ENCODE measurements around the gene SYF2.

The SYF2 gene

DNA sequence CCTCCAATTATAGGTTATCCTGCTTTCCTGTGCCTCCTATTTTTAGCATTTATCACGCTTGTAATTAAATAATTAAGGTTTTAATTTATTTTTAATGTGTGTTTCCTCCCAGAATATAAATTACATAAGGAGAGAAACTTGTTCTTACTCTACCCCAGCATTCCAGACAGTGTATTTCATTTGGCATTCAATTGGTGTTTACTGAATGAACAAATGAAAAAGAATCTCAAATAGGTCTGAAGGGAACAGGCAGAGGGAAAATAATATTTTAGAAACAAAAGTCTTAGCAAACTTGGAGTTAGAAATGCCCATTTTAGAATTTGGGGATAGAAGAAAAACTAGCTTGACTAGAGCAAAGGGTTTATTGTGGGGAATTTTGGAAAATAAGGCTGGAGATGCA lies 24.9 kb upstream of the SYF2 start:
- Histone ChIP-seq H3K27ac (replicated peaks; ENCODE audit: low read length) (no peak overlapping the region), H3K14ac (ENCODE audit: low read length) (no peak overlapping the region), H4K91ac (ENCODE audit: low read depth, low read length, poor library complexity) (no peak overlapping the region), H3K27me3 (ENCODE audit: control insufficient read depth in 3 of 3, insufficient read depth in 3 of 3, low read depth in 1 of 3, low read length in 3 of 3) (no peaks in the 10 kb centered on the region), H2BK12ac (ENCODE audit: low read length) (no peak overlapping the region), H3K9me3 (replicated peaks in 1 of 2; ENCODE audit: control insufficient read depth in 2 of 2, insufficient read depth in 1 of 2, low read depth in 1 of 2, low read length in 2 of 2) (no peaks in the 10 kb centered on the region), H3K9ac (ENCODE audit: low read depth, low read length, poor library complexity) (no peak overlapping the region), H2BK5ac (ENCODE audit: low read length) (no peak overlapping the region), H2AFZ (ENCODE audit: low read length) (no peak overlapping the region), H3K4me1 (ENCODE audit: control insufficient read depth in 2 of 2, insufficient read depth in 1 of 2, low read depth in 1 of 2, low read length in 2 of 2) (no peaks in the 10 kb centered on the region), H2BK120ac (ENCODE audit: low read depth, low read length) (no peak overlapping the region), H2BK15ac (ENCODE audit: low read length) (no peak overlapping the region), H3K23ac (ENCODE audit: low read depth, low read length, poor library complexity) (no peak overlapping the region), H2AK5ac (ENCODE audit: low read depth, low read length) (no peak overlapping the region), H3K79me1 (ENCODE audit: low read depth, low read length) (no peaks in the 10 kb centered on the region), H3K36me3 (replicated peaks in 1 of 2; ENCODE audit: control insufficient read depth in 2 of 2, insufficient read depth in 2 of 2, low read length in 2 of 2) (no peaks in the 10 kb centered on the region), H3K4ac (ENCODE audit: low read length) (no peak overlapping the region), H3K4me2 (ENCODE audit: insufficient read depth, low read length, poor library complexity, severe bottlenecking) (no peak overlapping the region), H3K4me3 (ENCODE audit: low read length in 2 of 2) (no peak overlapping the region), H3K18ac (ENCODE audit: low read length) (no peak overlapping the region), H4K8ac (ENCODE audit: low read depth, low read length) (no peak overlapping the region)
- no peak for DNase-seq (ENCODE audit: low spot score)
- WGBS, 2 donors (ENCODE audit: extremely low coverage in 2 of 2, insufficient read length in 2 of 2, insufficient replicate concordance in 1 of 2), result no CpG with 5 or more reads among the region's 1 CpG

- H3K4ac ChIP-seq (ENCODE audit: low read length), result no peak overlapping the region
- DNase-seq (ENCODE audit: low spot score), result no peak
- no peaks in the 10 kb centered on the region for H3K36me3 ChIP-seq (replicated peaks in 1 of 2; ENCODE audit: control insufficient read depth in 2 of 2, insufficient read depth in 2 of 2, low read length in 2 of 2)
- H3K79me1 ChIP-seq (ENCODE audit: low read depth, low read length), result no peaks in the 10 kb centered on the region
- no CpG with 5 or more reads among the region's 5 CpGs for WGBS, 2 donors (ENCODE audit: extremely low coverage in 2 of 2, insufficient read length in 2 of 2, insufficient replicate concordance in 1 of 2)
- no peak overlapping the region for H2BK12ac ChIP-seq (ENCODE audit: low read length)
- H3K4me3 ChIP-seq (ENCODE audit: low read length in 2 of 2), result no peak overlapping the region
- H3K4me1 ChIP-seq (ENCODE audit: control insufficient read depth in 2 of 2, insufficient read depth in 1 of 2, low read depth in 1 of 2, low read length in 2 of 2), result no peaks in the 10 kb centered on the region
- H2BK15ac ChIP-seq (ENCODE audit: low read length), result no peak overlapping the region
- peak overlapping the region; percentile 46 for H3K9ac ChIP-seq (ENCODE audit: low read depth, low read length, poor library complexity)
- H3K14ac ChIP-seq (ENCODE audit: low read length), result no peak overlapping the region
- no peak overlapping the region for H2BK120ac ChIP-seq (ENCODE audit: low read depth, low read length)
- H2BK5ac ChIP-seq (ENCODE audit: low read length), result no peak overlapping the region
- no peak overlapping the region for H3K18ac ChIP-seq (ENCODE audit: low read length)
- H3K4me2 ChIP-seq (ENCODE audit: insufficient read depth, low read length, poor library complexity, severe bottlenecking), result no peak overlapping the region
- H3K9me3 ChIP-seq (replicated peaks in 1 of 2; ENCODE audit: control insufficient read depth in 2 of 2, insufficient read depth in 1 of 2, low read depth in 1 of 2, low read length in 2 of 2), result no peaks in the 10 kb centered on the region
- H3K27ac ChIP-seq (replicated peaks; ENCODE audit: low read length), result no peak overlapping the region
- no peak overlapping the region for H2AFZ ChIP-seq (ENCODE audit: low read length)
- no peaks in the 10 kb centered on the region for H3K27me3 ChIP-seq (ENCODE audit: control insufficient read depth in 3 of 3, insufficient read depth in 3 of 3, low read depth in 1 of 3, low read length in 3 of 3)
- no peak overlapping the region for H3K23ac ChIP-seq (ENCODE audit: low read depth, low read length, poor library complexity)
- no peak overlapping the region for H4K91ac ChIP-seq (ENCODE audit: low read depth, low read length, poor library complexity)
- H4K8ac ChIP-seq (ENCODE audit: low read depth, low read length), result no peak overlapping the region
- no peak overlapping the region for H2AK5ac ChIP-seq (ENCODE audit: low read depth, low read length)
Measured at GRCh38 chr1:25256578-25256965, 24.3 kb upstream of the SYF2 start.

DNA sequence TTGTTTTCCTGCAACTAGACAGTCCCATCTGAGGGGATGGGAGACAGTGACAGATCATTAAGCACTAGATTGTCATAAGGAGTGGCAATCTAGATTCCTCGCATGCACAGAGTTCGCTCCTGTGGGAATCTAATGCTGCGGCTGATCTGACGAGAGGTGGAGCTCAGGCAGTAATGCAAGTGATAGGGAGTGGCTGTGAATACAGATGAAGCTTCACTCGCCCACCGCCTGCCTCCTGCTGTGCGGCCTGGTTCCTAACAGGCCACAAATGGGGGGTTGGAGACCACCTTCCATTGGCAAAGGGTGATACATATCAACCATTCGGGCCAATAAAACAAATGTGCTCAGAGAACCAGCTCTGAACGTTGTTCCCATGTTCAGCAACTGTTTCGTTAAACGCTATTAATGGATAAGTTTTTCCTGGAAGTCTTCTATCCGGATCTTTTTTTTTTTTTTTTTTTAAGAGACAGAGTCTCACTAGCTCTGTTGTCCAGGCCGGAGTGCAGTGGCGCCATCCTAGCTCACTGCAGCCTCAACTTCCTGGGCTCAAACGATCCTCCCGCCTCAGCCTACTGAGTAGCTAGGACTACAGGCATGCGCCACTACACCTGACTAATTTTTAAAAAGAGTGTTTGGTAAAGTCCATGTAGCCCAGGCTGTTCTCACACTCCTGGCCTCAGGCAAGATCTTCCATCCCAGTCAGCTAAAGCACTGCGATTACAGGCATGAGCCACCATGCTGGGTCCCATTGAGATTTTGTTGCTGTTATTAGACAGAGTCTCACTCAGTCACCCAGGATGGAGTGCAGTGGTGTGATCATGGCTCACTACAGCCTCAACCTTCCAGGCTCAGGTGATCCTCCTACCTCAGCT lies 23.6 kb upstream of the SYF2 start:
- H3K18ac ChIP-seq (ENCODE audit: low read length), result no peak overlapping the region
- no peak overlapping the region for H2AK5ac ChIP-seq (ENCODE audit: low read depth, low read length)
- no peak overlapping the region for H3K4me2 ChIP-seq (ENCODE audit: insufficient read depth, low read length, poor library complexity, severe bottlenecking)
- no peak for DNase-seq (ENCODE audit: low spot score)
- H2BK120ac ChIP-seq (ENCODE audit: low read depth, low read length), result no peak overlapping the region
- no peaks in the 10 kb centered on the region for H3K27me3 ChIP-seq (ENCODE audit: control insufficient read depth in 3 of 3, insufficient read depth in 3 of 3, low read depth in 1 of 3, low read length in 3 of 3)
- H3K27ac ChIP-seq (replicated peaks; ENCODE audit: low read length), result no peak overlapping the region
- no peaks in the 10 kb centered on the region for H3K36me3 ChIP-seq (replicated peaks in 1 of 2; ENCODE audit: control insufficient read depth in 2 of 2, insufficient read depth in 2 of 2, low read length in 2 of 2)
- H2AFZ ChIP-seq (ENCODE audit: low read length), result no peak overlapping the region
- no peak overlapping the region for H2BK5ac ChIP-seq (ENCODE audit: low read length)
- H3K4me3 ChIP-seq (ENCODE audit: low read length in 2 of 2), result no peak overlapping the region
- no peak overlapping the region for H2BK12ac ChIP-seq (ENCODE audit: low read length)
- no peak overlapping the region for H4K91ac ChIP-seq (ENCODE audit: low read depth, low read length, poor library complexity)
- no peak overlapping the region for H2BK15ac ChIP-seq (ENCODE audit: low read length)
- no peaks in the 10 kb centered on the region for H3K4me1 ChIP-seq (ENCODE audit: control insufficient read depth in 2 of 2, insufficient read depth in 1 of 2, low read depth in 1 of 2, low read length in 2 of 2)
- no peak overlapping the region for H3K14ac ChIP-seq (ENCODE audit: low read length)
- no peaks in the 10 kb centered on the region for H3K9me3 ChIP-seq (replicated peaks in 1 of 2; ENCODE audit: control insufficient read depth in 2 of 2, insufficient read depth in 1 of 2, low read depth in 1 of 2, low read length in 2 of 2)
- no peak overlapping the region for H3K9ac ChIP-seq (ENCODE audit: low read depth, low read length, poor library complexity)
- no peaks in the 10 kb centered on the region for H3K79me1 ChIP-seq (ENCODE audit: low read depth, low read length)
- H3K23ac ChIP-seq (ENCODE audit: low read depth, low read length, poor library complexity), result no peak overlapping the region
- WGBS, 2 donors (ENCODE audit: extremely low coverage in 2 of 2, insufficient read length in 2 of 2, insufficient replicate concordance in 1 of 2), result no CpG with 5 or more reads among the region's 18 CpGs
- no peak overlapping the region for H3K4ac ChIP-seq (ENCODE audit: low read length)
- no peak overlapping the region for H4K8ac ChIP-seq (ENCODE audit: low read depth, low read length)

- Histone ChIP-seq H3K14ac (ENCODE audit: low read length) (no peak overlapping the region), H3K36me3 (replicated peaks in 1 of 2; ENCODE audit: control insufficient read depth in 2 of 2, insufficient read depth in 2 of 2, low read length in 2 of 2) (no peaks in the 10 kb centered on the region), H3K27me3 (ENCODE audit: control insufficient read depth in 3 of 3, insufficient read depth in 3 of 3, low read depth in 1 of 3, low read length in 3 of 3) (no peaks in the 10 kb centered on the region), H4K8ac (ENCODE audit: low read depth, low read length) (no peak overlapping the region), H3K9me3 (replicated peaks in 1 of 2; ENCODE audit: control insufficient read depth in 2 of 2, insufficient read depth in 1 of 2, low read depth in 1 of 2, low read length in 2 of 2) (no peaks in the 10 kb centered on the region), H2BK120ac (ENCODE audit: low read depth, low read length) (no peak overlapping the region), H2AK5ac (ENCODE audit: low read depth, low read length) (no peak overlapping the region), H3K4me1 (ENCODE audit: control insufficient read depth in 2 of 2, insufficient read depth in 1 of 2, low read depth in 1 of 2, low read length in 2 of 2) (no peaks in the 10 kb centered on the region), H3K79me1 (ENCODE audit: low read depth, low read length) (no peaks in the 10 kb centered on the region), H3K9ac (ENCODE audit: low read depth, low read length, poor library complexity) (no peak overlapping the region), H2BK5ac (ENCODE audit: low read length) (no peak overlapping the region), H3K27ac (replicated peaks; ENCODE audit: low read length) (no peak overlapping the region), H3K4ac (ENCODE audit: low read length) (no peak overlapping the region), H2AFZ (ENCODE audit: low read length) (no peak overlapping the region), H2BK12ac (ENCODE audit: low read length) (no peak overlapping the region), H3K23ac (ENCODE audit: low read depth, low read length, poor library complexity) (no peak overlapping the region), H3K18ac (ENCODE audit: low read length) (no peak overlapping the region), H3K4me2 (ENCODE audit: insufficient read depth, low read length, poor library complexity, severe bottlenecking) (no peak overlapping the region), H3K4me3 (ENCODE audit: low read length in 2 of 2) (no peak overlapping the region), H2BK15ac (ENCODE audit: low read length) (no peak overlapping the region), H4K91ac (ENCODE audit: low read depth, low read length, poor library complexity) (no peak overlapping the region)
- no peak for DNase-seq (ENCODE audit: low spot score)
- no CpG with 5 or more reads among the region's 2 CpGs for WGBS, 2 donors (ENCODE audit: extremely low coverage in 2 of 2, insufficient read length in 2 of 2, insufficient replicate concordance in 1 of 2)
Measured at GRCh38 chr1:25253911-25254310, 21.6 kb upstream of the SYF2 start.

Measured in neuronal stem cell (in vitro differentiated cells).